ENCODE measurements around the gene OR4B1.
A peak's percentile ranks its signal among the peaks of the same experiment; 100 is the strongest.
"Not testable (repeated sequence)": the region's sequence is repeated elsewhere in the genome, so short reads cannot be mapped to it uniquely, and the experiment has no call there.

OR4B1 gene, protein sequence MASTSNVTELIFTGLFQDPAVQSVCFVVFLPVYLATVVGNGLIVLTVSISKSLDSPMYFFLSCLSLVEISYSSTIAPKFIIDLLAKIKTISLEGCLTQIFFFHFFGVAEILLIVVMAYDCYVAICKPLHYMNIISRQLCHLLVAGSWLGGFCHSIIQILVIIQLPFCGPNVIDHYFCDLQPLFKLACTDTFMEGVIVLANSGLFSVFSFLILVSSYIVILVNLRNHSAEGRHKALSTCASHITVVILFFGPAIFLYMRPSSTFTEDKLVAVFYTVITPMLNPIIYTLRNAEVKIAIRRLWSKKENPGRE

DNA sequence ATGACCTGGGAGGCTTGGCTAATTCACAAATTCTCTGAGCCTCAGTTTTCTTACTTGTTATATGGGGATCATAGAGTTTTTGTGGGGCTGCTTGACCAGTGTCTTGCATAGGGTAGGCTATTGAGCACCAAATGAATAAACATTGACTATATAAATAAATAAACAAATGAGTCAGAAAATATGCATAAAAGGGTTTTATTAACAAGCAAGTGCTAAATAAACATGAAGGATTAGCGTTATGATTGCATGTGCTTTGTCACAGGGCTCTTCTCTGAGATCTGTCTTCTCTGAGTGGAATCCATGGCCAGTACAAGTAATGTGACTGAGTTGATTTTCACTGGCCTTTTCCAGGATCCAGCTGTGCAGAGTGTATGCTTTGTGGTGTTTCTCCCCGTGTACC is at the start of gene OR4B1:
OR4B1 (plus strand) TSS at position 301 of the 400 bp plus-strand sequence; CDS start at position 301, 0 bp downstream.
- no peak for DNase-seq

DNA sequence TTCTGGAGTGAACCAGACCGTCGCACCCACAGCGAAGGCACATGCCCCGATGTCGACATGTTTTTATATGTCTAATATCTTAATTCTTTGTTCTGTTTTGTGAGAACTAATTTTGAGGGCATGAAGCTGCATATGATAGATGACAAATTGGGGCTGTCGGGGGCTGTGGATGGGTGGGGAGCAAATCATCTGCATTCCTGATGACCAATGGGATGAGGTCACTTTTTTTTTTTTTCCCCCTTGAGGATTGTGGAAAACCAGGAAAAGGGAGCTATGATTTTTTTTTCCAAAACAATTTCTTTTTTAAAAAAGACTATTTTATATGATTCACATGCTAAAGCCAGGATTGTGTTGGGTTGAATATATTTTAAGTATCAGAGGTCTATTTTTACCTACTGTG is 49.2 kb upstream of the OR4B1 start:
- no peak for DNase-seq

DNA sequence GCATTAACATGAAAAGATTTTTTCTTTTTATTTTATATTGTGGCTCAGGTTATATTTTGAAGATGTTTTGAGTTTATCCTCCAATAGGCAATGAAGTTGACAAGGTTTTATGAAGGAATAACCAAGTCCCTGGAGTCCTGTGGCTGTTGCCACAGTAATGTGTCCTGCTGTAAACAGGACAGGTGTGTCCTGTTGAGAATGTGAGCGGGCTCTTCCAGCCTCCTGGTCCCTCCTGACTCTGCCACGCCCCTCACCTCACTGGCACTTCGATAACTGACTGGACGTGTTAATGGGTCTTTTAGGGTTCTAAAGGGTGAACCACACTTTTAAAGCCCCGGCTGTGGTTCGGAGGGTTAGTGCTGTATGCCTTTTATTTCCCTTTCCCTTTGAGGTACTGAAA is 47.8 kb upstream of the OR4B1 start:
- no peak for DNase-seq

DNA sequence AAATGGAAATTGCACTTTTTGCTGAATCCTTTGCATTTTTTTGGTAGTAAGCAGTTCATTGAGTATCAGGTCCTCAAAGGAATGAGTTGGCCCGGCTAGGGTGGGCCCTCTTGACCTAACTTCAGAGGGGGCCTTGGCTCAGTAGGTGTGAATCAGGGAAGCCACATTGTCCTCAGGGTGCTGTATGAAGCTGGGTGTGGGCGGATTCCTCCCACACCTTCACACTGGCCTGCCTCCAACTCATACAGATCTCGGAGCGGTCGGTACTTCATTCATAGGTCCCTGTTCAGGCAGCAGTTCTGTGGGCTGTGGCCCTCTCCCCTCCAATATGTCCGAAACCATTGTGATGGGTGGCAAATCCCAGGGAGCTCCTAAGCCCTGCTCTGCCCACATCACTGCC is 47.4 kb upstream of the OR4B1 start:
- DNase-seq, result no peak

DNA sequence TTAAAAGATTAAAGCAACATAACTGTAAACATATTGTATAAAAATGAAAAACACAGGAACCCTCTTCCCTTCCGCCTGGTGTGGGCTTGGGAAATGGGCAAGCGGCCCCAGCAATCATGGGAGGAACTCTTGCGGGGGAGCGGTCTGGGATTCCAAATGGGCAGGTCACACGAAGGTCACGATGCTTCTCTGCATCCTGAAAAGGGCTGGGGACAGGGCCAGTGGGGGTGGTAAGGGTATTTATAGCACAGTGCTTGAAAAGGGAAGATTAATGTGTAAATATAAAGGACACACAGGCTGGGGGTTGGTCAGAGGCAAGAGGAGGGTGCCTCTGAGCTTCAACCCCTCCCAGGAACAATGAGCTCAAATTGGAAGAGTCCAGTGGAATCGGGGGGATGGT is 46.9 kb upstream of the OR4B1 start:
- no peak for DNase-seq

DNA sequence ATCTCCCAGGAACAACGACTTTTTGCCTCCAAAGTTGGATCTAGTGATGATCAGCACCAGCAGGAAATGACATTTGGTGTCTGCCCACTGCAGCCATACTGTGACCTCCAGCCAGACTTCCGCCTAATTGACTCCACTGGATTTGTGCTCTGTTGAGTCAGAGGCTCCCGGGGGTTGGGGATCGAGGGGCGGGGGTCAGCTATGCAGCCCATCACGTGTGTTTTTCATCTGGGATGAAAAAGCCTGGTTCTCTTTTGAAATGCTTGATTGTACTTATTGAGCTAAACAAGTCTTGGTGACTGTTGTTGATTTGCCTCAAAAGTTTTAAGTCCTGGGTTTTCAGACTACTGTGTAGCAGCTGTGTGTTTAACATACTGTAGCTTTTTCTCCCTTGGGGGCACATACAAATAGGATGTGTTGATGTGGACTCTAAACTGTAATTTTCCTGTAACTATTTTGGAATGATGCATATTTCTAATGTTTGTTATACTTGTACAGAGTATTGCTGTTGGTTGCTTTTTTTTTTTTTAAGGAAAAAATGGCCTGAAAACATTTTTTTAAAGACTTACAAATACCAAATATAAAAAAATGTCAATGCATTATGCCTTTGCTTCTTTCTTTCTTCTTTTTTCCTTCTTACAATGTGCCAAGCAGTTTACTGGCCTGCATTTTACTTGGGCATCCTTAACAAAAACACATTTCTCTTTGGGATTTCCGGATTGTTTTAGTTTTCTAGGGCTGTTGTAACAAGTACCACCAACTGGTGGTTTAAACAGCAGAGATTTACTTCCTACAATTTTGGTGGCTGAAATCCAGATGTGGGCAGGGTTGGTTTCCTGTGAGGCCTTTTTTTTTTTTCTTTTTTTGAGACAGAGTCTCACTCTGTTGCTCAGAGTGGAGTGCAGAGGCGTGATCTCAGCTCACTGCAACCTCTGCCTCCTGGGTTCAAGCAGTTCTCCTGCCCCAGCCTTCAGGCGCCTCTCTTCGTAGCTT is 46.1 kb upstream of the OR4B1 start:
- no peak for DNase-seq

DNA sequence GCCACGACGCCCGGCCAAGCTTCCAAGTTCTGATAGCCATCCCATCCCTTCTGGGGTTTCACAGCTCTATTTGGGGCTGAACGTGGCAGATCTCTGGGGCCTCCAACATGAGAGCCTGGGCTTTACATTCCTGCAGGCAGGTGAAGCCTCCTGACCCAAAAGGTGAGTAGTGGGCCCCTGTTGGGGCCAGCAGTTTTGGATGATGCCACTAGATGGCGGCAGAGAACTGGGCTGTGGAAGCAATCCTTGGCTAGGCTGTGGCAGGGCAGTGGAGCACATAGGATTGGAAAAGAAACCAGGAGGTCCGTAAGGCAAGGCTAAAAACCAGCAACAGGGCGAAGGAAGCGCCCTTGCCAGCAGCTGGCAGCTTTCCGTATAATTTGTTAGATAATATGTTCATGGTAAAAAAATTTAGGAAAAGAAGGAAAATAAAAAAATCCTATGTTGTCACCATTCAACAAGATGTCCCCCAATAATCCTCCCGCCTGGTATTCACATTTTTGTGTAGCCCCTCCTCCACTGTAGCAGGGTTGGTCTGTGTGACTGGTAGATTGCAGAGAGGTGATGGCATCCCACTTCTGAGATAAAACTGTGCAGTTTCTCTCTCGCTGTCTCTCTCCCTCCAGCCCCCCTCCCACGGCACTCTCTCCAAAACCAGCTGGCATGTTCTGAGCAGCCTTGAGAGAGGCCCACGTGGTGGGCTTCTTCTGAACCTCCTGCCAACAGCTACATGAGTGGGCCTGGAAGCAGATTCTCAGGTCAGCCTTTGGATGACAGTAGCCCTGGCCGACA is 43.6 kb upstream of the OR4B1 start:
- DNase-seq, result peak; percentile 46

DNA sequence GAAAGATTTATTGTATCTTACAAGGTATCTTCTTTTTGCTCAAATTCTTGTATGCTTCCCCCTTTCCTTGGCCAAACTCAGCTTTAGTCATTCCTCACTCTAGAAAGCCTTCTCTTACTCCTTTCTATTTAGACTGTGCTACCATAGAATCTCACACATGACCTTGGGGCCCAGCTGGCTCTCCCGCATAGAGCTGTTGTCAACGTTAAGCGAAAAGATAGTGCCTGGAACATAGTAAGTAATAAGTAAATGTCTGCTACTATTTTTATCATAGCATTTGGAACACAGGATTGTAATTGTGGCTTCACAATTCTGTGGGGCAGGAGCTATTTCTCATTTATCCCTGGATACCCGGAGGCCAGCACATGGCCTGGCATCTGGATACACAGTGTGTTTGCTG is 38.9 kb upstream of the OR4B1 start:
- no peak for DNase-seq

DNA sequence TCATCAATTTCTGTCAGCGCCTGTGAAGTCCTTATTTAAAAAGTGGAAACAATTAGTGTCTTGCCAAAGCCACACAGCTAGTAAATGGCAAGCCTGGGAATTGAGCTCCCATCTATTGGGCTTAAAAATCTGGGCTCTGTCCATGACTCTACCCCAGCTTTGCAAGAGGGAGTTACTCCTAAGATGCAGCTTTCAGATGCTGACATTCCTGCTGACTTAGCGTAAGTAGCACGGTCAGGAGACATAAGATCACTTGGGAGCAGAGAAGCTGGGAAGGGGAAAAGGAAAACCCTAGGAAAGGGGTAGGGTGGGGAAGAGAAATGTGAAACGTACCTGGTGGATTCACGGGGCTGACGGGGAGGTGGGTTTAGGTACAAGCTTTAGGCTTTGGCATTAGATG is 36.0 kb upstream of the OR4B1 start:
- no peak for DNase-seq

DNA sequence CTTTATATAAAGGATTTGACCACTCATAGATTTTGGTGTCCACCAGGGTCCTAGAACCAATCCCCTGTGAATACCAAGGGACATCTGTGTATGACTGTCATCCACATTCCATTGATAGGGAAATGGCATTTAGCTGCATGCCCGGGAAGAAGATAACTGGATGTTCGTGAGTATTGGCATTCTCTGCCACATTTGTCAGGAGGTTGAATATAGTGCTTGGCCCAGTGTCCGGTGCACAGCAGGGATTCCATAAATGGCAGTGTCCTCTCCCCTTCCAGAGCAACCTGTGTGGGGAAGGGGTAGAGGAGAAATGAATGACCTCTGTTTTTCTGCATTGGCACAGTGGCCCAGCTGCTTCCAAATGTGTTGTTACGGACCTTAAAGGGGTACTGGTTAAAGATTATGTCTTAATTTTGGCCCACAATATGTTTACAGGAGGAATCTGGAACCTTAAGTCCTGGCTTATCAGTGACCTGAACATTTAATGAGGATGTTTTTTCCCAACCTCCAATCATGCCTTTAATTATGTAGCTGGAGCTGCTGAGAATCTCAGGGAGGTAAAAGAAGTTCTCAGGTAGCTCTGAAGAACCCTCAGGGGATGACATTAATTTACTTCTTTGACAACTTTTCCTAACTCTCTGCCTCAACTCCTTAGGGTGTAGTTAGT is 33.6 kb upstream of the OR4B1 start:
- DNase-seq, result no peak

DNA sequence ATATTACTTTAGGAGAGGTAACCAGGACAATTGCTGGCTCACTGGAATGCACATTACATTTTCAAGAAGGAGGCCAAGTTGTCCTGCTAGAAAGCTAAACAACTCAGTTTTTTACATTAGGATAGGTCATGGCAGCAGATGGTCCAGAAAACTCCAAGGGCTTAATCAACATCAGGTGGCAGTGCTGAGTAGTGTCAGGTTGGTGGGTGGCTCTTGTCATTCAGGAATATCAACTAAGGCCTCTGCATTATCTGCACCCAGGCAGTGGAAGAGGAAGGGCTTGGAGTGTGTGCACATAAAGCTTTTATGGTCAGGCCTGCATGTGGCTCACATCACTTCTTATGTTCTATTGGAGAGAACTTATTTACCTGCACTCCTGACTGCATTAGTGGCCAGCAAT is 32.2 kb upstream of the OR4B1 start:
- no peak for DNase-seq

DNA sequence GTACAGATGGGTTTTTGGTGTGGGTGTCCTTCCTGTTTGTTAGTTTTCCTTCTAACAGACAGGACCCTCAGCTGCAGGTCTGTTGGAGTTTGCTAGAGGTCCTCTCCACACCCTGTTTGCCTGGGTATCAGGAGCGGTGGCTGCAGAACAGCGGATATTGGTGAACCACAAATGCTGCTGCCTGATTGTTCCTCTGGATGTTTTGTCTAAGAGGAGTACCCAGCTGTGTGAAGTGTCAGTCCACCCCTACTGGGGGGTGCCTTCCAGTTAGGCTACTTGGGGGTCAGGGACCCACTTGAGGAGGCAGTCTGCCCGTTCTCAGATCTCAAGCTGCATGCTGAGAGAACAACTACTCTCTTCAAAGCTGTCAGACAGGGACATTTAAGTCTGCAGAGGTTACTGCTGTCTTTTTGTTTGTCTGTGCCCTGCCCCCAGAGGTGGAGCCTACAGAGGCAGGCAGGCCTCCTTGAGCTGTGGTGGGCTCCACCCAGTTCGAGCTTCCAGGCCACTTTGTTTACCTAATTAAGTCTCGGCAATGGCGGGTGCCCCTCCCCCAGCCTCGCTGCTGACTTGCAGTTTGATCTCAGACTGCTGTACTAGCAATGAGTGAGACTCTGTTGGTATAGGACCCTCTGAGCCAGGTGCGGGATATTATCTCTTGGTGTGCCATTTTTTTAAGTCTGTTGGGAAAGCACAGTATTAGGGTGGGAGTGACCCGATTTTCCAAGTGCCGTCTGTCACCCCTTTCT is 25.5 kb upstream of the OR4B1 start:
- DNase-seq, result not testable (repeated sequence)

DNA sequence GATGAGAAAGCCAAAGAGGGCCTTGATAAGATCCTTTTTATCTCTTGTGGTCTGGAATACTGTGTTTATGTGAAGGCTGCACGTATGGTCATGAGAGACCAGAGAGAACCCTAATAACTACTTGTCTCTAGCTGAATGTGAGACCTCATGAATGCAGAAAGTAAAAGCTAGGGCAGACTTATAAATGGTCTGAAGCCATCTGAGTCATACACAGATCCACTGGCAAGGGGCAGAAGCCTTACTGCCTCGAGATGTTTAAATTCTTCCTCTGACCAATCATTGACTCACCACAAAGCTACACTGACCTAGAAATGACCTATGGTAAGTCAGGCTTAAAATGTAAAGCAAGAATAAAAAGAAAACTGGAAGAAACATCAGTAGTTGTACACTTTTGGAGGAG is 22.7 kb upstream of the OR4B1 start:
- DNase-seq, result no peak

DNA sequence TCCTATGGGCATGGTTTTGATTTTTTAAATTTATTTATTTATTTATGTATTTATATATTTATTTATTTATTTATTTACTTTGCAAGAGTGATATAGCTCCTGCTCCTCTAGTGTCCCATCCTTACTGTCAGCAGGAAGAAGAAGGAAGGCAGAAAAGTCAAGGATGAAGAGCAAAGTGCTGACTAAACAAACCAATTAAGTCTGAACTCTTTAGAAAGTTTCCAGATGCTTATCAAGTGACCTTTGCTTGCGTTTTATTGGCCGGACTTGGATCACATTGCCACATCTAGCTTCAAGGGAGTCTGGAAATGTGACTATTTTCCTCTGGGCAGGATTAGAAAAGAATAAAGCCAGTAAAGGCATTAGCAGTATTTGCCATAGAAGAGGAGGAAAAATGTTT is 8.7 kb upstream of the OR4B1 start:
- DNase-seq, result no peak

DNA sequence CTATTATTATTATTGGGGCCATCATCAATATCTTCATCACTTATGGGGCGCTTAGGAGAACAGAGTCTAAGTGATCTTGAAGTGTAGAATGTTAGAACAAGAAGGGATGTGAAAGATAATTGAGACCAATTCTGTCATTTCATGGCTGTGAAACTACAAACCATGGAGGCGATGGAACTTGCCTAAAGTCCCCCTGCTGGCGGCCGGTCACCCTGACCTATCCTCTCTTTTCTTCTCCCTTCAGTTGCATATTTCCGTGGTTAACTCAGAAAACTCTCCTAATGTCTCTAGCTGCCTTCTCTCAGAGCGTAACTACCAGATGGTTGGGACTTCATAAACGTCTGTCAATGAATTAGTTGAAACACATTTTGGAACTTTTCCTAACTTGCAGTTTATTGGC is 6.6 kb upstream of the OR4B1 start:
- DNase-seq, result no peak

DNA sequence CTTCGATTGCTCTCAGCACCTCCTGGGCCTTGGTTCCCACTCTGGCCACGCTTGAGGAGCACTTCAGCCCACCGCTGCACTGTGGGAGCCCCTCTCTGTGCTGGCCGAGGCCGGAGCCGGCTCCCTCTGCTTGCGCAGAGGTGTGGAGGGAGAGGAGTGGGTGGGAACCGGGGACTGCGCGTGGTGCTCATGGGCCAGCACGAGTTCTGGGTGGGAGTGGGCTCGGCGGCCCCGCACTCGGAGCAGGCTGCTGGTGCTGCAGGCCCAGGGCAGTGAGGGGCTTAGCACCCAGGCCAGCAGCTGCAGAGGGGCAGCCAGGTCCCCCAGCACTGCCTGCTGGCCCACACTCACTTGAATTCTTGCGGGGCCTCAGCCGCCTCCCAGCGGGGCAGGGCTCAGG is 12.2 kb downstream of the OR4B1 start:
- no peak for DNase-seq

DNA sequence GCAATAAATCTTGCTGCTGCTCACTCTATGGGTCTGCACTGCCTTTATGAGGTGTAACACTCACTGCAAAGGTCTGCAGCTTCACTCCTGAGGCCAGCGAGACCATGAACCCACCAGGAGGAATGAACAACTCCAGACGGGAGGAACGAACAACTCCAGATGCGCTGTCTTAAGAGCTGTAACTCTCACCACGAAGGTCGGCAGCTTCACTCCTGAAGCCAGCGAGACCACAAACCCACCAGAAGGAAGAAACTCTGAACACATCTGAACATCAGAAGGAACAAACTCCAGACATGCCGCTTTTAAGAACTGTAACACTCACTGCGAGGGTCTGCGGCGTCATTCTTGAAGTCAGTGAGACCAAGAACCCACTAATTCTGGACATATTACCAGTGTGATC is 13.4 kb downstream of the OR4B1 start:
- not testable (repeated sequence) for DNase-seq

DNA sequence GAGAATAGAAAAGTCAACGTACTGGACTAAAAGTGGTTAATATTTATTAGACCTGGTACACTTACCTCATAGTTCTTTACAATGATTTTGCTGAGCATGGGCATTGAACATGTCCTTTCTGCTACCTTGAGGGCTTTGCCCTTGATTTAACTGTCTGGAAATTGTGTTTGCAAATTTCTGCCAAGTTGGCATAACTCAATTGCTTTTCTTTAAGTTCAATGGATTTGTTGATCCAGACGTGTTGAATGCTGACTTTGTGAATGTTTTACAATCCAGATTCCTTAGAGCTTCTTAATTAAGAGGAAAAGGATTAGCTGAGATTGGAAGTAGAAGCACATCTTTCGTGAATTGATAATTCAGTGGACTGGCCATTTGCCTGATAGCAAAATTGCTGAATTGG is 21.1 kb downstream of the OR4B1 start:
- no peak for DNase-seq

DNA sequence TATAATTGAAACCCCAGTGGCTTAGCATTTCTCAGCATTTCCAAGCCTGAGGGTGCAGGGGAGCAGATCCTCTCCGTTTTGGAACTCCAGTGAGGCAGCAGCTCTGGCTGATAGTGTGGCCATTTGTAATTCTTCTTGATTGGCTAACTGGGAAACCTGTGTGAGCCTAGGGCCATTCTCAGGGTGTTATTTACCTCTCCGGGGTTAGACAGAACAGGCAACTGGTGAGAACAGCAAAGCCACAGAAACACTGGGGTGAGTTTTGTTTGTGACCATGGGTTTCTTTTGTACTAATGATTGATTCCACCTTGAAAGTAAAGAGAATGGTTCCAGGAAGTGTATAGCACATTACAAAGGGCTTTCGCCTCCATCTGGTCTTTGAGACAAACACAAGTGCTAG is 25.9 kb downstream of the OR4B1 start:
- DNase-seq, result no peak

DNA sequence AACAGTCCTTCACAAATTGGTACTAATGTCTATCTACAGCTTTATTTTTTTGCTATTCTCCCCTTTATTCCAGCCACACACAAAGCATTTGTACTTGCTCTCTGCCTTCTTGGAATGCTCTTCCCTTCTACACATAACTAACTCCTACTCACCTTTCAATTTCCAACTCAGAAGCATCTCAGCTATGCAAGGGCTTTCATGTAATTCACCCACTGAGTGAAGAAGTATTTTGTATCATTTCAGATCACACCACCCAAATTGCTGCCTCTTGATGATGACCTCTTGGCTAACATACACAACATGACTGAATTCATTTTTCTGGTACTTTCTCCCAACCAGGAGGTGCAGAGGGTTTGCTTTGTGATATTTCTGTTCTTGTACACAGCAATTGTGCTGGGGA is 28.2 kb downstream of the OR4B1 start, which contains the start of gene OR4X2:
OR4X2 (plus strand) TSS at position 301 of the 400 bp plus-strand sequence; CDS start at position 301, 0 bp downstream.
- DNase-seq, result no peak

DNA sequence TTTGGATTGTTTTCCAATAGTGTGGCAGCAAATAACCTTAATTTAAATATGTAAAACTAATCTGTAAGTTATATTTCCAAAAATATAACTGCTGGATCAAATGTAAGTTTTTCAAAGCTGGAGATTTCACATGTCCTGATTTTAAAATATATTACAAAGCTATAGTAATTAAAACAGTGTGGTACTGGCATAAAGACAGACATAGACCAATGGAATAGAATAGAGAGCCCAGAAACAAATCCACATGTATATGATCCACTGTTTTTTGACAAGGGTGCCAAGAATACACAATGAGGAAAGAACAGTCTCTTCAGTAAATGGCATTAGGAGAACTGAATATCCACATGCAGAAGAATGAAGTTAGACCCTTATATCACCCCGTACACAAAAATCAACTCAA is 32.3 kb downstream of the OR4B1 start:
- DNase-seq, result no peak

DNA sequence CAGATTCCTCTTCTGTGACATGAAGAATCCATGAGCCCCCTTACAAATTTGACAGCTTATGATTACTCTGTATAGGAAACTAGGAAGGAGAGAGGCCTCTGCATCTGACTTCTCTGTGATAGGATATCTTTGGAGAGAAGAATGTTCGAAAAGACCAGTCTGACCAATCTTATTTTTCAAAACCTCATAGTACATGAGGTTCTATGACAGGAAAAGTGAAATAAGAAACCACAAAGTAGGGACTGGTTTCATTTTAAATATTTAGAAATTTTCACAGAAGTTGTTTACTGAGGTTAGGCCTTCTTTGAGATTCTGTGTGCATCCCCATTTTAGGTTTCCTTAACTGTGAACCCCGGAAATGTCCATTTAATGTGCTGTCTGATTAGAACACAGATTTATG is 45.0 kb downstream of the OR4B1 start:
- no peak for DNase-seq

Data from NCI-H1105 (cell line).